Effector memory CD4-positive, alpha-beta T cell (primary cell): Measurements from ENCODE around the gene MDGA2.

ENCODE experiments used
- DNase-seq, 3 donors: peaks; one replicate each; pipeline ENCODE4 v3.0.0-alpha.2; 2020
- H3K27ac ChIP-seq: 2 replicates; pipeline ENCODE4 v1.7.0; 2013; ENCODE audit warnings: mild to moderate bottlenecking, low read length, moderate library complexity; ENCODE audit not compliant: insufficient read depth, poor library complexity, severe bottlenecking
- H3K27me3 ChIP-seq: replicated peaks from 2 replicates; pipeline ENCODE4 v1.7.0; 2013; ENCODE audit warnings: mild to moderate bottlenecking, low read length; ENCODE audit not compliant: insufficient read depth, control insufficient read depth, poor library complexity, severe bottlenecking
- H3K36me3 ChIP-seq: 2 replicates; pipeline ENCODE4 v1.7.0; 2013; ENCODE audit warnings: mild to moderate bottlenecking, low read length, moderate library complexity; ENCODE audit not compliant: control insufficient read depth, insufficient read depth
- H3K4me1 ChIP-seq: 2 replicates; pipeline ENCODE4 v1.7.0; 2013; ENCODE audit warnings: low read length, mild to moderate bottlenecking; ENCODE audit not compliant: control insufficient read depth, insufficient read depth, poor library complexity, severe bottlenecking
- H3K4me3 ChIP-seq: 2 replicates; pipeline ENCODE4 v1.7.0; 2013; ENCODE audit warnings: low read length, low read depth, mild to moderate bottlenecking; ENCODE audit not compliant: insufficient read depth, poor library complexity, severe bottlenecking
- H3K9me3 ChIP-seq: 2 replicates; pipeline ENCODE4 v1.7.0; 2013; ENCODE audit warnings: mild to moderate bottlenecking, low read length, moderate library complexity; ENCODE audit not compliant: control insufficient read depth

The MDGA2 gene

GRCh38 chr14:47511829-47512228, 163.6 kb downstream of the MDGA2 start:
- H3K36me3 ChIP-seq: no peaks in the 10 kb centered on the region
- H3K27ac ChIP-seq: no peak overlapping the region
- H3K9me3 ChIP-seq: no peaks in the 10 kb centered on the region
- DNase-seq: no peak
- H3K27me3 ChIP-seq: no peaks in the 10 kb centered on the region
- no peaks in the 10 kb centered on the region for H3K4me1 ChIP-seq
- no peak overlapping the region for H3K4me3 ChIP-seq

- no peak overlapping the region for H3K4me3 ChIP-seq
Measured at GRCh38 chr14:47509957-47510356, 165.4 kb downstream of the MDGA2 start.

GRCh38 chr14:47507861-47508260, 167.5 kb downstream of the MDGA2 start:
- no peak overlapping the region for H3K4me3 ChIP-seq
- no peaks in the 10 kb centered on the region for H3K4me1 ChIP-seq
- no peak for DNase-seq
- H3K27ac ChIP-seq: no peak overlapping the region
- H3K36me3 ChIP-seq: no peaks in the 10 kb centered on the region
- no peaks in the 10 kb centered on the region for H3K9me3 ChIP-seq
- H3K27me3 ChIP-seq: no peaks in the 10 kb centered on the region

More at GRCh38 chr14:47509957-47510356, 165.4 kb downstream of the MDGA2 start:
- Histone ChIP-seq H3K36me3 (no peaks in the 10 kb centered on the region), H3K9me3 (no peaks in the 10 kb centered on the region), H3K27ac (no peak overlapping the region), H3K4me1 (no peaks in the 10 kb centered on the region), H3K27me3 (no peaks in the 10 kb centered on the region)
- no peak for DNase-seq

- Histone ChIP-seq H3K4me3 (no peak overlapping the region), H3K9me3 (no peaks in the 10 kb centered on the region), H3K36me3 (no peaks in the 10 kb centered on the region), H3K4me1 (no peaks in the 10 kb centered on the region), H3K27ac (no peak overlapping the region), H3K27me3 (no peaks in the 10 kb centered on the region)
- no peak for DNase-seq
Measured at GRCh38 chr14:47500369-47500768, 175.0 kb downstream of the MDGA2 start.

- Histone ChIP-seq H3K4me3 (no peak overlapping the region), H3K27ac (no peak overlapping the region), H3K27me3 (no peaks in the 10 kb centered on the region), H3K4me1 (no peaks in the 10 kb centered on the region), H3K9me3 (no peaks in the 10 kb centered on the region), H3K36me3 (no peaks in the 10 kb centered on the region)
- DNase-seq: no peak
Measured at GRCh38 chr14:47490766-47491165, 184.6 kb downstream of the MDGA2 start.

GRCh38 chr14:47490353-47490752, 185.1 kb downstream of the MDGA2 start:
- H3K4me3 ChIP-seq: no peak overlapping the region
- no peaks in the 10 kb centered on the region for H3K4me1 ChIP-seq
- no peak overlapping the region for H3K27ac ChIP-seq
- H3K9me3 ChIP-seq: no peaks in the 10 kb centered on the region
- H3K36me3 ChIP-seq: no peaks in the 10 kb centered on the region
- no peak for DNase-seq
- no peaks in the 10 kb centered on the region for H3K27me3 ChIP-seq

GRCh38 chr14:47485421-47485820, 190.0 kb downstream of the MDGA2 start:
- no peaks in the 10 kb centered on the region for H3K36me3 ChIP-seq
- DNase-seq: no peak
- H3K4me1 ChIP-seq: no peaks in the 10 kb centered on the region
- H3K4me3 ChIP-seq: no peak overlapping the region
- no peak overlapping the region for H3K27ac ChIP-seq
- no peaks in the 10 kb centered on the region for H3K27me3 ChIP-seq
- H3K9me3 ChIP-seq: no peaks in the 10 kb centered on the region

- H3K36me3 ChIP-seq: no peaks in the 10 kb centered on the region
- no peak overlapping the region for H3K4me3 ChIP-seq
- no peaks in the 10 kb centered on the region for H3K9me3 ChIP-seq
- no peaks in the 10 kb centered on the region for H3K27me3 ChIP-seq
- H3K4me1 ChIP-seq: no peaks in the 10 kb centered on the region
- no peak for DNase-seq
- no peak overlapping the region for H3K27ac ChIP-seq
Measured at GRCh38 chr14:47483449-47483848, 192.0 kb downstream of the MDGA2 start.

GRCh38 chr14:47471075-47471474, 204.3 kb downstream of the MDGA2 start:
- no peak for DNase-seq
- Histone ChIP-seq H3K9me3 (peaks cover 5% of the 10 kb centered on the region), H3K4me1 (no peaks in the 10 kb centered on the region), H3K4me3 (no peak overlapping the region), H3K27me3 (no peaks in the 10 kb centered on the region), H3K27ac (no peak overlapping the region), H3K36me3 (no peaks in the 10 kb centered on the region)

- H3K4me3 ChIP-seq: no peak overlapping the region
- H3K36me3 ChIP-seq: no peaks in the 10 kb centered on the region
- no peaks in the 10 kb centered on the region for H3K27me3 ChIP-seq
- H3K9me3 ChIP-seq: no peaks in the 10 kb centered on the region
- DNase-seq: no peak
- H3K4me1 ChIP-seq: no peaks in the 10 kb centered on the region
- no peak overlapping the region for H3K27ac ChIP-seq
Measured at GRCh38 chr14:47466916-47467315, 208.5 kb downstream of the MDGA2 start.

GRCh38 chr14:47454025-47454424, 221.4 kb downstream of the MDGA2 start:
- H3K27me3 ChIP-seq: no peaks in the 10 kb centered on the region
- no peak overlapping the region for H3K4me3 ChIP-seq
- H3K4me1 ChIP-seq: no peaks in the 10 kb centered on the region
- no peak for DNase-seq
- H3K9me3 ChIP-seq: no peaks in the 10 kb centered on the region
- no peak overlapping the region for H3K27ac ChIP-seq
- no peaks in the 10 kb centered on the region for H3K36me3 ChIP-seq
